Common myeloid progenitor, CD34-positive (primary cell): ENCODE measurements around the gene TES.
A peak's percentile ranks its signal among the peaks of the same experiment; 100 is the strongest.

ENCODE experiments used
- CTCF ChIA-PET: fragments of 350-600 bp; sonication (Branson Sonifier 250); formaldehyde crosslinking; loops from one replicate; lab custom pipeline; 2021; ENCODE audit warnings: antibody characterized with exemption; lab: Charles Lee
- POLR2A ChIA-PET: fragments of 350-600 bp; sonication (Branson Sonifier 250); formaldehyde crosslinking; loops from one replicate; lab custom pipeline; 2021; ENCODE audit warnings: antibody characterized with exemption; lab: Charles Lee
- DNase-seq, 3 donors: peaks; one replicate each; pipeline versions ENCODE4 v3.0.0 to v3.0.0-alpha.2; 2013
- H3K27ac ChIP-seq, 2 experiments: 1 replicate in 1 of 2; 2 replicates in 1 of 2; pipeline ENCODE4 v1.7.0; 2013; ENCODE audit warnings: inconsistent platforms in 2 of 2, low read length in 2 of 2, mild to moderate bottlenecking in 2 of 2, low read depth in 1 of 2, moderate library complexity in 1 of 2; ENCODE audit not compliant: severe bottlenecking in 2 of 2, insufficient read depth in 1 of 2, poor library complexity in 1 of 2
- H3K27me3 ChIP-seq, 5 experiments: replicated peaks in 2 of 5; 1 replicate in 3 of 5; 2 replicates in 2 of 5; pipeline versions ENCODE4 v1.6.1 to v1.7.0; 2013; ENCODE audit warnings: low read length in 4 of 5, mild to moderate bottlenecking in 2 of 5, moderate library complexity in 2 of 5, inconsistent platforms in 1 of 5; ENCODE audit not compliant: insufficient read depth in 5 of 5, control insufficient read depth in 4 of 5
- H3K36me3 ChIP-seq, 4 experiments: 1 replicate in 2 of 4; 2 replicates in 2 of 4; pipeline versions ENCODE4 v1.6.1 to v1.7.0; 2013; ENCODE audit warnings: low read length in 3 of 4, control low read depth in 1 of 4, mild to moderate bottlenecking in 1 of 4; ENCODE audit not compliant: control insufficient read depth in 4 of 4, insufficient read depth in 4 of 4
- H3K4me1 ChIP-seq, 4 experiments: 1 replicate in 3 of 4; 2 replicates in 1 of 4; pipeline versions ENCODE4 v1.6.1 to v1.7.1; 2013; ENCODE audit warnings: low read length in 3 of 4, mild to moderate bottlenecking in 3 of 4, control low read depth in 1 of 4, inconsistent platforms in 1 of 4, moderate library complexity in 1 of 4; ENCODE audit not compliant: control insufficient read depth in 4 of 4, insufficient read depth in 4 of 4; ENCODE audit errors: control extremely low read depth in 1 of 4
- H3K4me3 ChIP-seq, 7 experiments: 1 replicate in 4 of 7; 2 replicates in 3 of 7; pipeline versions ENCODE4 v1.5.1 to v1.7.0; 2013; ENCODE audit warnings: mild to moderate bottlenecking in 7 of 7, low read length in 6 of 7, moderate library complexity in 6 of 7, inconsistent platforms in 2 of 7, low read depth in 2 of 7, control low read depth in 1 of 7; ENCODE audit not compliant: insufficient read depth in 4 of 7, control insufficient read depth in 1 of 7; ENCODE audit errors: extremely low read depth in 1 of 7
- H3K9me3 ChIP-seq, 5 experiments: 1 replicate in 4 of 5; 2 replicates in 1 of 5; pipeline versions ENCODE4 v1.6.1 to v1.7.1; 2013; ENCODE audit warnings: low read length in 4 of 5, mild to moderate bottlenecking in 2 of 5, inconsistent platforms in 1 of 5, low read depth in 1 of 5, moderate library complexity in 1 of 5; ENCODE audit not compliant: control insufficient read depth in 4 of 5, insufficient read depth in 2 of 5; ENCODE audit errors: control extremely low read depth in 1 of 5
- WGBS: methylation state at CpG from one replicate; pipeline ENCODE4 v1.1.5; 2013; ENCODE audit not compliant: insufficient coverage; 5-methylcytosine and 5-hydroxymethylcytosine counted together

The TES gene

DNA sequence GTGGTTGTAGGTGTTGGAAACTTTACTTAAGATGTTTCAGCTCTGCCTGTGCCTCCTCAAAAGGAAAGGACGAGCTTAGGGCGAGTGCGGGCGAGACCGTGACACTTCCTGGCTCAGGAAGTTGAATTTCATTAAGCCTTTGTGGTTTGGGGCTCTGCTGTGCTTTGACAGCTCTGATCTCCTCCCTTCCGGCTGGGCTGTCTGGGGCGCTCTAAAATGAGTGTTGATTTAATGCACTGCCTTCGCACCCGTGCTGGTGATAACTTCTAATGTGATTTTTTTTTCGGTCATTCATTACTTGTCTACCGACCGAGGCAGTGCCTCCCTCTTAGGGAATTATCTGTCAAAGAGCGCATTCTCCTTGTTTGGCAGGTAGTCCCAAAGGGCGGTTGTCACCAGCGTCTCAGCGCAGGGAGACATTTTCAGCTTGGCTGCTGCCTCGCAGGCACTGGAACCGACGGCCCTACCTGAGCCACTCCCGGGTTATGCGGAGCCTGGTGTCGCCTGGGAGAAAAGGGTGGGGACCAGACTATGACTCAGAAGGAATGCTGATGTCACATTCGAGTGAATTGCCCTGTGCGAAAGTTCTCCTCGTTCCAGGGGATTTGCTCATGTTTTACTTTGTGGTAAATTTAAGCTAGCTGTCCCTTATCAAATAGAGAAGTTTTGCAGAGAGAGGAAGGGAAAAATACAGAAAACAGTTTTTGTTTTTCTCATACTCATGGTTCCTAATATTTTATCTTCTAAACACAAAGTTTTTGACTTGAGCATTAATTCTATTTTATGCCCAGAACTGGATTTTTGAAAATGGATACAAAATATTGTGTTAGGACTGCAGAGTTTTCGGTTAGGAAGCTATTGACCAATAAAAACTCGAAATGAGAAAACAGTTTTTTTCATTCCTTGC, 920 bp downstream of the TES start:
- CTCF ChIA-PET = interaction anchor here (0.8 to 2.9 kb wide), 12 partner anchors 8 to 40 kb away, joined by 3 to 26 read pairs (median 4); no protein-coding TSS in a partner anchor
- Histone ChIP-seq H3K9me3 (no peaks in the 10 kb centered on the region), H3K27me3 (no peaks in the 10 kb centered on the region), H3K27ac (peak overlapping the region; percentile 80 to 91), H3K4me1 (peaks cover 38 to 63% (median 49%) of the 10 kb centered on the region in 4 experiments), H3K36me3 (peaks cover 0 to 3% (median under 1%) of the 10 kb centered on the region in 4 experiments), H3K4me3 (peak overlapping the region; percentile 57 to 99 (median 88))
- POLR2A ChIA-PET = interaction anchor here (1.1 to 2.6 kb wide), 5 partner anchors 11 to 31 kb away, joined by 4 to 11 read pairs (median 9); no protein-coding TSS in a partner anchor
- WGBS = 2% methylated on average over 19 of the region's 27 CpGs
- peak; percentile 82 to 91 (median 87) for DNase-seq

DNA sequence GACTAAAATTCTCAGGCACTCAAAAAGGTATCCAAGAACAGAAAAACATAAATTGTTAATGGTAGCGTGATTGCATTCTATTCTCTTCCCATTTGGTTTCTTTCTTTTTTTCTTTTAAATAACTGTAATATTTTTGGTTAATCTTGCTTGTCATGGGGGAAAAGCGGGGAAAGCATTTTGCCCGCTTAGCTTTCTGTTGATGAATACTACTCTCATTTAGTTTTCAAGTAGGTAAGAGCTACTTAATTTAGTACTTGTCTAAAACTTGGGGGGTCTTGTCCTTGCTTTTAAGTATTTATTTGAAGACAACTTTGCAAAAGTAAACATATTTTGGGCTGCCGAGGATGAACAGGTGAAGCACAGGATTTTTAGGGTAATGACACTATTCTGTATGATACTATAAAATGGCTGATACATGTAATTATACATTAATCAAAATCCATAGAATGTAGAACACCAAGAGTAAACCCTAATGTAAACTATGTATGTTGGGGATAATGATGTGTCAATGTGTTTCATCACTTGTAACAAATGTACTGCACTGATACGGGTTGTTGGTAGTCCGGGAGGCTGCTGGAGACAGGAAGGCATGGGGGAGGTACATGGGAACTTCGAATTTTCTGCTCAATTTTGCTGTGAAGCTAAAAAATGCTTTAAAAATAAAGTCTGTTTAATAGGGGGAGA, 1.7 kb downstream of the TES start:
- peak in 1 of 3 donors; percentile 24 for DNase-seq
- POLR2A ChIA-PET = interaction anchor here (0.6 to 2.6 kb wide), 3 partner anchors 19 to 446 kb away, joined by 3 to 10 read pairs (median 9); no protein-coding TSS in a partner anchor
- H3K9me3 ChIP-seq = no peaks in the 10 kb centered on the region
- CTCF ChIA-PET = interaction anchor here (1.0 to 2.3 kb wide), 8 partner anchors 14 to 41 kb away, joined by 3 to 10 read pairs (median 6); no protein-coding TSS in a partner anchor
- peaks cover 38 to 65% (median 54%) of the 10 kb centered on the region in 4 experiments for H3K4me1 ChIP-seq
- 29% methylated on average over 3 of the region's 7 CpGs for WGBS
- peaks cover 0 to 3% (median under 1%) of the 10 kb centered on the region in 4 experiments for H3K36me3 ChIP-seq
- peak overlapping the region; percentile 80 to 91 for H3K27ac ChIP-seq
- H3K27me3 ChIP-seq = no peaks in the 10 kb centered on the region
- peak overlapping the region in 6 of 7 experiments; percentile 77 to 99 (median 90) for H3K4me3 ChIP-seq

DNA sequence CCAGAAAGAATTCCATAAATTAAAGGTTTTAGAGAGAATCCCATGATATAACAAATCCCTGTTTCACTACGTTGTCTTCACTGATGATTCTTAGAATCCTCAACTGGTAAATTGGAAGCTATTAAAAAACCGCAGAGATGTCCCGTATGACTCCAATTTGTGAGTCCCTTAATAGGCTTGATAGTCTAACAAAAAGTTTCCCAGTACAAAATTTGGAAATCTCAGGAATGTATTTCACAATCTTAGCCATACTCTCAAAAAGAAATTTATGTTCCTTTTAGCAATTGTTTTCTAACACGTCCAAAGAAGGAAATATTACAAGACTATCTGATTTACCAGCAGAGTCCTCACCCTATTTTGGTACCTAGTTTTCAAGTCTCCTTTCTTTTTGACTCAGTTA, 2.5 kb downstream of the TES start:
- Histone ChIP-seq H3K36me3 (peaks cover 0 to 3% (median under 1%) of the 10 kb centered on the region in 4 experiments), H3K4me1 (peaks cover 38 to 74% (median 60%) of the 10 kb centered on the region in 4 experiments), H3K4me3 (peak overlapping the region in 2 of 7 experiments; percentile 21 to 97), H3K27me3 (no peaks in the 10 kb centered on the region), H3K27ac (no peak overlapping the region), H3K9me3 (no peaks in the 10 kb centered on the region)
- no peak for DNase-seq
- 96% methylated on average over 3 of the region's 4 CpGs for WGBS
- ChIA-PET POLR2A (no interaction called here), CTCF (interaction anchor here (1.1 to 2.3 kb wide), 4 partner anchors 18 to 32 kb away, joined by 3 to 10 read pairs (median 6); no protein-coding TSS in a partner anchor)

DNA sequence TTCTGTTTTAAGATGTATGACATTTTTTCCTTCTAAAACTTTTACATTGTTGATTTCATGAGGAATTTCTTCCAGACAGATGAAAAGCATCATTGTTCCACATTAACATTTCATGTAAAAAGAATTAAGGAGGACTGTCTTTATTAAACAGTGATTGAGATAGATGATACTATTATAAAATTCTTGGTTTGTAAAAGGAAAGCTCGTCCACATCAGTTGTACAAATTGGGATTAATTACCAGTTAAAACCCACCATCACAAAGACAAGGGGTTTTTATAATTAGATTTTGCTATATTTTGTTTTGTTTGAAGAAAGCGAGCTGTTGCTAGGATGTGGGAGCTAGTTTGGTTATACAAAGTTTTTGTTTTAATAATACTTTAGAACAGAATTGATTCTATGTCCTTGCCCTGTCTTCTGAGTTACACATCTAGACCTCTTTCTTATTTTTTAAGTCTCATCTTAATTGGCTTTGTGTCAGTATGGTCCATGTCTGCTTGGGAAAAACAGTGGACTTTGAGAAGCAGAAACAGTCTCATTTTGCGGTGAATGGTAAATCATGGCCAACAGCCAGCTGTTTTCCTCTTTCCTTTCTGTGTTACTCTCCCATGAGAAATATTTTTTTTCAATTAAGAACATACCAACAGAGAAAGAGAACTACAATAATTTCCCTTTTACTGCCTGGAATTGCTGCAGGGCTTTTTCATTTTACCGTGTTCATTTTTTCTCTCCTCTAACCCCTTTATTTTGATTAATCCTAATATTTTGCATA, 3.2 kb downstream of the TES start:
- Histone ChIP-seq H3K4me3 (peak overlapping the region in 4 of 7 experiments; percentile 3 to 97 (median 46)), H3K27me3 (no peaks in the 10 kb centered on the region), H3K9me3 (no peaks in the 10 kb centered on the region), H3K4me1 (peaks cover 44 to 80% (median 66%) of the 10 kb centered on the region in 4 experiments), H3K27ac (peak overlapping the region in 1 of 2 experiments; percentile 0), H3K36me3 (peaks cover 0 to 3% (median under 1%) of the 10 kb centered on the region in 4 experiments)
- ChIA-PET POLR2A (no interaction called here), CTCF (interaction anchor here (1.1 to 2.0 kb wide), 2 partner anchors 22 to 33 kb away, joined by 3 to 9 read pairs; no protein-coding TSS in a partner anchor)
- peak in 2 of 3 donors; percentile 55 to 60 for DNase-seq
- WGBS = 0% methylated on average over 1 of the region's 4 CpGs

DNA sequence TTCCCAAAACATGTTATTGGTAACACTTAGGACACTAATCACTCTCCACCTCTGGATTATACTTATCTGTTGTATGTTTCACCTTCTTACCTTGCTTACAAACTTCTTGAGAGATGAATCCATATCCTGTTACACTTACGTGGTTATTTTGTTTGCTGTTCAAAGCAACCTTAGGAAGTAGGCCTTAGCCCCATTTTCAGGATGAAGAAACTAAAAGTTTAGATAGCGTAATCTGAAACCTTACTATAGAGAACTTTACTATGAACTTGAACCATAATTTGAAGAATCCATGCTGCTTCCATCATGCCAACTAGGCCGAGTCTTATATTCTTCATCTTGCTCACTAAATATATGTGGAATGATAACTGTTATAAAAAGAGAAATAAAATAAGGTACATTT, 4.6 kb downstream of the TES start:
- Histone ChIP-seq H3K36me3 (peaks cover 0 to 3% (median under 1%) of the 10 kb centered on the region in 4 experiments), H3K9me3 (no peaks in the 10 kb centered on the region), H3K4me3 (peak overlapping the region in 1 of 7 experiments; percentile 1), H3K27ac (no peak overlapping the region), H3K27me3 (no peaks in the 10 kb centered on the region), H3K4me1 (peaks cover 49 to 81% (median 70%) of the 10 kb centered on the region in 4 experiments)
- WGBS = 100% methylated on average over 1 of the region's 3 CpGs
- ChIA-PET CTCF (interaction anchor here (1.0 to 5.0 kb wide), 5 partner anchors 15 to 42 kb away, joined by 3 to 31 read pairs (median 5); no protein-coding TSS in a partner anchor), POLR2A (no interaction called here)
- DNase-seq = no peak

DNA sequence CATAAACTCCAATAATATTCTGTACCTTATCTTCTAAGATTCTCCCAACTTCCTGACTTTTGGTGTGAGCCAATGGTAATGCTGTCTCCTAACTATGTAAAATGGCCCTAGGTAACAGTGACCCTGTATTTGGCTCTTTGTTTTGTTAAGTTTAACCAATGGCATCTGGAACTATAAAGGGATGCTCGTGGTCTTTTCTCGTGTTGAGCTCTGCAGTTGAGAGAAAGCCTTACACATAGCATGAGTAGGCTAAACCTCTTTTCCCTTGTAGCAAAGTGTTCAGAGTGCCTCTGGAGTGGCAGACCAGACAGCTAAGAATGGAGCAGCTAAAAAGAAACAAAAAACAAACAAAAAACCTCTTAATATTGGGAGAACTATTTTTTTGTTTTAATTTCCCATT, 5.2 kb downstream of the TES start:
- H3K9me3 ChIP-seq = no peaks in the 10 kb centered on the region
- H3K4me1 ChIP-seq = peaks cover 47 to 79% (median 69%) of the 10 kb centered on the region in 4 experiments
- H3K36me3 ChIP-seq = peaks cover 0 to 3% (median under 1%) of the 10 kb centered on the region in 4 experiments
- POLR2A ChIA-PET = no interaction called here
- no peaks in the 10 kb centered on the region for H3K27me3 ChIP-seq
- 90% methylated on average over 2 of the region's 2 CpGs for WGBS
- H3K4me3 ChIP-seq = no peak overlapping the region
- no peak overlapping the region for H3K27ac ChIP-seq
- CTCF ChIA-PET = interaction anchor here (1.0 to 5.0 kb wide), 5 partner anchors 14 to 43 kb away, joined by 3 to 31 read pairs (median 5); no protein-coding TSS in a partner anchor
- DNase-seq = peak in 2 of 3 donors; percentile 44 to 51
